DOHH2 (cell line): ENCODE results near the gene DNMBP.
"Not testable (repeated sequence)": the region's sequence is repeated elsewhere in the genome, so short reads cannot be mapped to it uniquely, and the experiment has no call there.

Experiments
- H3F3A ChIP-seq: fragments of 200-600 bp; sonication (generic), shearing (Covaris generic); 2 replicates; pipeline ENCODE4 v1.6.0; 2016; ENCODE audit warnings: antibody characterized with exemption, mild to moderate bottlenecking; ENCODE audit not compliant: control insufficient read depth, insufficient read depth
- H3K27ac ChIP-seq: fragments of 200-600 bp; sonication (generic); 2 replicates; pipeline ENCODE4 v1.5.1; 2014; ENCODE audit warnings: low read depth, mild to moderate bottlenecking, low read length, moderate library complexity
- H3K27me3 ChIP-seq: fragments of 200-600 bp; sonication (generic); 2 replicates; pipeline ENCODE4 v1.6.1; 2014; ENCODE audit warnings: mild to moderate bottlenecking, low read length, mixed read lengths; ENCODE audit not compliant: control insufficient read depth
- H3K36me3 ChIP-seq: fragments of 200-600 bp; sonication (generic); 2 replicates; pipeline ENCODE4 v1.6.1; 2014; ENCODE audit warnings: mild to moderate bottlenecking, low read length, moderate library complexity, mixed read lengths; ENCODE audit not compliant: control insufficient read depth
- H3K4me1 ChIP-seq: fragments of 200-600 bp; sonication (generic); 2 replicates; pipeline ENCODE4 v1.6.1; 2014; ENCODE audit warnings: mild to moderate bottlenecking, low read length, mixed read lengths; ENCODE audit not compliant: control insufficient read depth
- H3K4me2 ChIP-seq: fragments of 200-600 bp; sonication (generic); 2 replicates; pipeline ENCODE4 v1.6.0; 2014; ENCODE audit warnings: mild to moderate bottlenecking, low read length, moderate library complexity
- H3K4me3 ChIP-seq: fragments of 200-600 bp; sonication (generic); 2 replicates; pipeline ENCODE4 v1.5.1; 2014; ENCODE audit warnings: mild to moderate bottlenecking, low read length, mixed read lengths
- H3K79me2 ChIP-seq: fragments of 200-600 bp; sonication (generic); 2 replicates; pipeline ENCODE4 v1.6.1; 2014; ENCODE audit warnings: mild to moderate bottlenecking, low read length, mixed read lengths; ENCODE audit not compliant: control insufficient read depth
- H3K9me2 ChIP-seq: fragments of 200-600 bp; sonication (generic); replicated peaks from 2 replicates; pipeline ENCODE4 v1.6.1; 2014; ENCODE audit warnings: mild to moderate bottlenecking, low read length, mixed read lengths; ENCODE audit not compliant: control insufficient read depth
- H3K9me3 ChIP-seq: fragments of 200-600 bp; sonication (generic); 2 replicates; pipeline ENCODE4 v1.6.1; 2014; ENCODE audit warnings: antibody characterized with exemption, low read length, mixed read lengths; ENCODE audit not compliant: control insufficient read depth, insufficient read depth
- H4K20me1 ChIP-seq: fragments of 200-600 bp; sonication (generic); 2 replicates; pipeline ENCODE4 v1.6.0; 2014; ENCODE audit warnings: low read depth, mild to moderate bottlenecking, antibody characterized with exemption, low read length, moderate library complexity; ENCODE audit not compliant: control insufficient read depth, insufficient read depth
- EZH2phosphoT487 ChIP-seq: fragments of 200-600 bp; sonication (generic); IDR thresholded peaks from 2 replicates; pipeline ENCODE4 v1.6.1; 2017; ENCODE audit warnings: borderline replicate concordance, mild to moderate bottlenecking, antibody characterized with exemption, low read length, moderate library complexity, mixed read lengths
- TF ChIP-seq, protein P1 (sequence below): fragments of 200-600 bp; sonication (generic); IDR thresholded peaks from one replicate; pipeline ENCODE4 v1.5.1; 2014; ENCODE audit warnings: antibody characterized with exemption, mild to moderate bottlenecking, low read depth, low read length; ENCODE audit not compliant: poor library complexity, severe bottlenecking

DNMBP gene

DNA sequence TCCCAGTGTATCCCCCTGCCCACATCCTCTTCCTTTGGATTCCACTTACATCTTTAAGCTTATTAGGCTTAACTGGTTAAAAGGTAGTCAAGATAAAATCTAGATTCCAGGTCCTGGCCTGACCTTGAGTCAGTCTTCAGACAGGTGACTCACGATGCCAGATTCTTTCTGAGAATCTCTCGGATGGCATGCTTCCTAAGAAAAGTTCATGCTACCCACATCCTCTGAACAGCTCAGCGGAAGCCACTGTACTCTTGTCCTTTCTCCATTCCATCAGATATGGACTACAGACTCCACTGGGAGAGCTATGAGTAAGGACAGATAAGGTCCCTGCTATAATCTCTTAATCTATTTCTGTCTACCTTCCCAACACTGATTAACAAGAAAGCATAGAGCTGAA is 43.4 kb downstream of the DNMBP start:
- Histone ChIP-seq H3K4me2 (no peak overlapping the region), H3K36me3 (peaks cover 60% of the 10 kb centered on the region), H3K4me1 (no peaks in the 10 kb centered on the region), H3K9me2 (no peaks in the 10 kb centered on the region), H3K4me3 (no peak overlapping the region), H3K27ac (no peak overlapping the region), H3K27me3 (no peaks in the 10 kb centered on the region), H3F3A (0 out of 2 replicates have a peak, but pooled peaks cover 3% of the 10 kb centered on the region), H3K9me3 (no peaks in the 10 kb centered on the region), H3K79me2 (peaks cover 19% of the 10 kb centered on the region), H4K20me1 (no peaks in the 10 kb centered on the region)
- TF ChIP-seq, protein P1, sequence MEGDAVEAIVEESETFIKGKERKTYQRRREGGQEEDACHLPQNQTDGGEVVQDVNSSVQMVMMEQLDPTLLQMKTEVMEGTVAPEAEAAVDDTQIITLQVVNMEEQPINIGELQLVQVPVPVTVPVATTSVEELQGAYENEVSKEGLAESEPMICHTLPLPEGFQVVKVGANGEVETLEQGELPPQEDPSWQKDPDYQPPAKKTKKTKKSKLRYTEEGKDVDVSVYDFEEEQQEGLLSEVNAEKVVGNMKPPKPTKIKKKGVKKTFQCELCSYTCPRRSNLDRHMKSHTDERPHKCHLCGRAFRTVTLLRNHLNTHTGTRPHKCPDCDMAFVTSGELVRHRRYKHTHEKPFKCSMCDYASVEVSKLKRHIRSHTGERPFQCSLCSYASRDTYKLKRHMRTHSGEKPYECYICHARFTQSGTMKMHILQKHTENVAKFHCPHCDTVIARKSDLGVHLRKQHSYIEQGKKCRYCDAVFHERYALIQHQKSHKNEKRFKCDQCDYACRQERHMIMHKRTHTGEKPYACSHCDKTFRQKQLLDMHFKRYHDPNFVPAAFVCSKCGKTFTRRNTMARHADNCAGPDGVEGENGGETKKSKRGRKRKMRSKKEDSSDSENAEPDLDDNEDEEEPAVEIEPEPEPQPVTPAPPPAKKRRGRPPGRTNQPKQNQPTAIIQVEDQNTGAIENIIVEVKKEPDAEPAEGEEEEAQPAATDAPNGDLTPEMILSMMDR = no peak
- no peak for TF ChIP-seq EZH2phosphoT487

DNA sequence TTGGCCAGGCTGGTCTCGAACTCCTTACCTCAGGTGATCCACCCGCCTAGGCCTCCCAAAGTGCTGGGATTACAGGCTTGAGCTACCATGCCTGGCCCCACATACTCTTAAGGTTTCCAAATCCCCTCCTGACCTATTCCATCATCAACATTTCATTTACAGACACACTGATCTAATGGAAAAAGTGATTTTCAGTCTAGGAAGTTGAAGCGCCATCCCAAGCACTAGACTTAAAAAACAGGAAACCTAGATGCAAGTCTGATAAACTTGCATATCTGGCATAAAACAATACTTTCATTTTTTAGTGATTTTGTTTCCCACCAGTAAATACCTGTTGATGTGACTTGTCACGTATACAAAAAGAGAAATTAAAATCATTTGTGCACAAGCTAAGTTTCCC is 44.0 kb downstream of the DNMBP start:
- Histone ChIP-seq H4K20me1 (no peaks in the 10 kb centered on the region), H3K4me2 (no peak overlapping the region), H3K4me1 (no peaks in the 10 kb centered on the region), H3K27me3 (no peaks in the 10 kb centered on the region), H3F3A (no peaks in the 10 kb centered on the region), H3K36me3 (peaks cover 55% of the 10 kb centered on the region), H3K4me3 (no peak overlapping the region), H3K9me3 (no peaks in the 10 kb centered on the region), H3K79me2 (peaks cover 15% of the 10 kb centered on the region), H3K27ac (no peak overlapping the region), H3K9me2 (no peaks in the 10 kb centered on the region)
- TF ChIP-seq EZH2phosphoT487 = no peak
- TF ChIP-seq, protein P1 = no peak

DNA sequence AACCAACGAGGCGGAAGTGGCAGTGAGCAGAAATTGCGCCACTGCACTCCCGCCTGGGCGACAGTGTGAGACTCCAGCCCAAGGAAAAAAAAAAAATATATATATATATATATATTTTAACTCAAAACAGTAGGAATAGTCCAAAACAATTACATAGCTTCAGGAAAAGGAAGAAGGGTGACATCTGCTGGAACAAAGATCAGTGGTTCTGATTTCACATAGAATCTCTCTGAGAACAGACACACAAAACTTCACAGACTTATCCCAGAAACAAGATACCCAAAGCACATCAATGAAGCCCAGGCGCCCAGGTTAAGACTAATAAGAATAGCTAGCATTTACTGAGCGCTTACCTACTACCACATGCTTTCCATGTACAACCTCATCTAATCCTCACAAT is 45.0 kb downstream of the DNMBP start:
- Histone ChIP-seq H3F3A (no peaks in the 10 kb centered on the region), H4K20me1 (no peaks in the 10 kb centered on the region), H3K4me3 (no peak overlapping the region), H3K27ac (no peak overlapping the region), H3K4me2 (no peak overlapping the region), H3K4me1 (no peaks in the 10 kb centered on the region), H3K9me2 (no peaks in the 10 kb centered on the region), H3K27me3 (no peaks in the 10 kb centered on the region), H3K36me3 (peaks cover 48% of the 10 kb centered on the region), H3K79me2 (peaks cover 15% of the 10 kb centered on the region), H3K9me3 (no peaks in the 10 kb centered on the region)
- TF ChIP-seq, protein P1 = no peak
- TF ChIP-seq EZH2phosphoT487 = no peak

- H4K20me1 ChIP-seq, H3K27ac ChIP-seq, H3F3A ChIP-seq, H3K27me3 ChIP-seq, H3K9me3 ChIP-seq, H3K4me1 ChIP-seq, H3K4me3 ChIP-seq, H3K9me2 ChIP-seq, H3K4me2 ChIP-seq: not testable (repeated sequence)
- Histone ChIP-seq H3K36me3 (peaks cover 45% of the 10 kb centered on the region), H3K79me2 (peaks cover 16% of the 10 kb centered on the region)
Observed at GRCh38 chr10:99963467-99964165, 46.1 kb downstream of the DNMBP start.
